Osteocyte (in vitro differentiated cells): ENCODE data around the gene MYBPC1. TPM values are rescaled to one million over a fixed set of nuclear protein-coding genes. Genes with fewer than 3 reads are reported as not detected.
"Not testable (repeated sequence)": the region's sequence is repeated elsewhere in the genome, so short reads cannot be mapped to it uniquely, and the experiment has no call there.

ENCODE experiments used
- DNase-seq: peaks from one replicate; pipeline ENCODE4 v3.0.0; 2021; ENCODE audit warnings: mixed read lengths; ENCODE audit not compliant: unreplicated experiment; ENCODE audit errors: extremely low spot score
- H3K27ac Mint-ChIP-seq: one replicate; pipeline ENCODE4 v1.8.0; 2021; ENCODE audit warnings: mild to moderate bottlenecking, mixed read lengths; ENCODE audit not compliant: unreplicated experiment
- H3K27me3 Mint-ChIP-seq: one replicate; pipeline ENCODE4 v1.8.0; 2021; ENCODE audit warnings: mixed read lengths; ENCODE audit not compliant: unreplicated experiment
- H3K36me3 Mint-ChIP-seq: one replicate; pipeline ENCODE4 v1.8.0; 2021; ENCODE audit warnings: mixed read lengths; ENCODE audit not compliant: unreplicated experiment
- H3K4me1 Mint-ChIP-seq: one replicate; pipeline ENCODE4 v1.8.0; 2021; ENCODE audit warnings: mixed read lengths; ENCODE audit not compliant: unreplicated experiment
- H3K4me3 Mint-ChIP-seq: one replicate; pipeline ENCODE4 v1.8.0; 2021; ENCODE audit warnings: mild to moderate bottlenecking, moderate library complexity, mixed read lengths; ENCODE audit not compliant: unreplicated experiment
- H3K9me3 Mint-ChIP-seq: one replicate; pipeline ENCODE4 v1.8.0; 2021; ENCODE audit warnings: mixed read lengths; ENCODE audit not compliant: unreplicated experiment
- total RNA-seq: library from RNA; stranded (reverse); gene quantifications from 2 replicates; pipeline ENCODE4 v1.2.1, GENCODE V29; 2021
- TF ChIP-seq, protein P1 (sequence below): fragments of 200-600 bp; sonication (generic); IDR thresholded peaks from 2 replicates; pipeline ENCODE4 v1.5.0; 2021; ENCODE audit warnings: antibody characterized with exemption, mild to moderate bottlenecking, moderate library complexity

MYBPC1 gene
- total RNA-seq, 1 donor from 2014 or later = not detected

DNA sequence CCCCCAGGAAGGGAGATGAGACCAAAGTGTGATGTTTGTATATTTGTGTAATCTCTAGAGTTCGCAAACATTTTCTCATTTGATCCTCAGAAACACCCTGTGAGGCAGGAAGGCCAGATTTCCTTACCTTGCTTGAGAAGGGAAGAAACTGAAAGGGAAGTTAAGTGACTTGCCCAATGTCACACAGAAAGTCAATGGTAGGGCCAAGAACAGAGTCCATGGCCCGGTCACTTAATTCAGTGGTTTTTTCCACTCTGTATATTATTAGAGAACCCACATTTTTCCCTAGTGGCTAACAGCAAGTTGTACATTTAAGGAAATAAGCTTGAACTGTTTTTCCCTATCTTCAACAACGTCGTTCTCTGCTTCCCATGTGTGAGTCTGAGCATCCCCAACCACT, 77.1 kb downstream of the MYBPC1 start:
- Mint-ChIP-seq H3K4me3 (no peak overlapping the region), H3K9me3 (no peaks in the 10 kb centered on the region), H3K27me3 (peaks cover 7% of the 10 kb centered on the region), H3K36me3 (no peaks in the 10 kb centered on the region), H3K27ac (no peak overlapping the region), H3K4me1 (no peaks in the 10 kb centered on the region)
- no peak for DNase-seq
- TF ChIP-seq, protein P1, sequence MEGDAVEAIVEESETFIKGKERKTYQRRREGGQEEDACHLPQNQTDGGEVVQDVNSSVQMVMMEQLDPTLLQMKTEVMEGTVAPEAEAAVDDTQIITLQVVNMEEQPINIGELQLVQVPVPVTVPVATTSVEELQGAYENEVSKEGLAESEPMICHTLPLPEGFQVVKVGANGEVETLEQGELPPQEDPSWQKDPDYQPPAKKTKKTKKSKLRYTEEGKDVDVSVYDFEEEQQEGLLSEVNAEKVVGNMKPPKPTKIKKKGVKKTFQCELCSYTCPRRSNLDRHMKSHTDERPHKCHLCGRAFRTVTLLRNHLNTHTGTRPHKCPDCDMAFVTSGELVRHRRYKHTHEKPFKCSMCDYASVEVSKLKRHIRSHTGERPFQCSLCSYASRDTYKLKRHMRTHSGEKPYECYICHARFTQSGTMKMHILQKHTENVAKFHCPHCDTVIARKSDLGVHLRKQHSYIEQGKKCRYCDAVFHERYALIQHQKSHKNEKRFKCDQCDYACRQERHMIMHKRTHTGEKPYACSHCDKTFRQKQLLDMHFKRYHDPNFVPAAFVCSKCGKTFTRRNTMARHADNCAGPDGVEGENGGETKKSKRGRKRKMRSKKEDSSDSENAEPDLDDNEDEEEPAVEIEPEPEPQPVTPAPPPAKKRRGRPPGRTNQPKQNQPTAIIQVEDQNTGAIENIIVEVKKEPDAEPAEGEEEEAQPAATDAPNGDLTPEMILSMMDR = no peak

DNA sequence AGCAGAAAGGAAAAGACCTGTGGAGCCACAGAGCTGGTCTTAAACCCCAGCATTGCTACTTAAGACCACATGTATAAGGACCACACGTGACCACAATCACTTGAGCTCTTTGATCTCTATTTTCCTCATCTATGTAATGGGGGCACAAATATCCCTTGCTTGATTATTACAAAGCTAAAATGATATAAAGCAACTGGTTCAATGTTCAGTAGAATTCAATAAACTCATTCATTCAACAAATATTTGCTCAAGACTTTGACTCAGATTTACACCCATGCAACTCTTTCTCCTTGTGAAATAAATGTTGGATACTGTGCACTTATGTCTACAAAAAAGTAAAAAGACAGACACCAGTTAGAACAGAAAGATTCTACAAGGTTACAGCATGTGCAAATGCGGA, 80.8 kb downstream of the MYBPC1 start:
- no peaks in the 10 kb centered on the region for H3K9me3 Mint-ChIP-seq
- H3K4me3 Mint-ChIP-seq = no peak overlapping the region
- H3K36me3 Mint-ChIP-seq = no peaks in the 10 kb centered on the region
- no peak overlapping the region for H3K27ac Mint-ChIP-seq
- DNase-seq = no peak
- TF ChIP-seq, protein P1 = no peak
- peaks cover 20% of the 10 kb centered on the region for H3K27me3 Mint-ChIP-seq
- no peaks in the 10 kb centered on the region for H3K4me1 Mint-ChIP-seq

DNA sequence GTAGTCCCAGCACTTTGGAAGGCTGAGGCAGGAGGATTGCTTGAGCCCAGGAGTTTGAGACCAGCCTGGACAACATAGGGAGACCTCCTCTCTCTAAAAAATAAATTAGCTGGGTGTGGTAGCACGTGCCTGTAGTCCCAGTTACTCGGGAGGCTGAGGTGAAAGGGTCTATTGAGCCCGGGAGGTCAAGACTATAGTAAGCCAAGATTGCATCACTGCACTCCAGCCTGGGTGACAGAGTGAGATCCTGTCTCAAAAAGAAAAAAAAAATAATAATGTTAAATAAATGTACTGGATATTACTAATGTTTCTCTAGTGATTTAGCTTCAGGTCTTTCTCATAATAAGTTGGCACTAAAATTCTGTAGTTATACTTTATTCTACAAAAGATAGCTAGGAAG, 81.7 kb downstream of the MYBPC1 start:
- not testable (repeated sequence) for H3K36me3 Mint-ChIP-seq, H3K9me3 Mint-ChIP-seq, H3K4me1 Mint-ChIP-seq, DNase-seq, H3K27ac Mint-ChIP-seq, H3K4me3 Mint-ChIP-seq
- peaks cover 20% of the 10 kb centered on the region for H3K27me3 Mint-ChIP-seq

DNA sequence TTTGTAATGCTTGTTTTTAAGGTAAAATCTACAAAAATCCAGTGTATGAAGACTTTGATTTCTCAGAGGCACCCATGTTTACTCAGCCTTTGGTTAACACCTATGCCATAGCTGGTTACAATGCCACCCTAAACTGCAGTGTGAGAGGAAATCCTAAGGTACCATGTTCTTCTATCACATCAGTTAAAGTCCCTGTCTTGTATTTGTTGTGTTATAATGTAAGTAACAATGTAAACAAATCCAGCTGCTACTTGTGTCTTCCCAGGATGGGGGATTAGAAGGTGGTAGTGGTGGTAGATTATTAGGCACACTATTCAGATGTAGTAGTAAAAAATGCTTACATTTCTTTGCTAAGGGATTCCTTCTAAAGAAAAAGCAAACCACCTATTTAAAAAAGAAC, 83.3 kb downstream of the MYBPC1 start:
- Mint-ChIP-seq H3K4me1 (no peaks in the 10 kb centered on the region), H3K27ac (no peak overlapping the region), H3K36me3 (no peaks in the 10 kb centered on the region), H3K9me3 (no peaks in the 10 kb centered on the region), H3K4me3 (no peak overlapping the region), H3K27me3 (peaks cover 20% of the 10 kb centered on the region)
- DNase-seq = no peak
- TF ChIP-seq, protein P1 = no peak

DNA sequence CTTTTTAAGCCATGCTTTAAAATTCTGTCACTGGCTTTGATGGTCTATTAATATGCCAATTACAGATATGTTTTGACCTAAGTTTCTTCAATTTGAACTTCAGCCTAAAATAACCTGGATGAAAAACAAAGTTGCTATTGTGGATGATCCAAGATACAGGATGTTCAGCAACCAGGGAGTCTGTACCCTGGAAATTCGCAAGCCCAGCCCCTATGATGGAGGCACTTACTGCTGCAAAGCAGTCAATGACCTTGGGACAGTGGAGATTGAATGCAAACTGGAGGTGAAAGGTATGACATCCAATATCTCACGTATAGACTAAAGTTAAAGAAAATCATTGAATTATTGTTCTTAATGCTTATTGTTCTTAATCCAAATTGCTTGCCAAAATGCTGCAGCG, 85.5 kb downstream of the MYBPC1 start:
- TF ChIP-seq, protein P1 = no peak
- no peaks in the 10 kb centered on the region for H3K4me1 Mint-ChIP-seq
- H3K4me3 Mint-ChIP-seq = no peak overlapping the region
- H3K9me3 Mint-ChIP-seq = no peaks in the 10 kb centered on the region
- H3K27ac Mint-ChIP-seq = no peak overlapping the region
- DNase-seq = no peak
- peaks cover 27% of the 10 kb centered on the region for H3K27me3 Mint-ChIP-seq
- no peaks in the 10 kb centered on the region for H3K36me3 Mint-ChIP-seq

DNA sequence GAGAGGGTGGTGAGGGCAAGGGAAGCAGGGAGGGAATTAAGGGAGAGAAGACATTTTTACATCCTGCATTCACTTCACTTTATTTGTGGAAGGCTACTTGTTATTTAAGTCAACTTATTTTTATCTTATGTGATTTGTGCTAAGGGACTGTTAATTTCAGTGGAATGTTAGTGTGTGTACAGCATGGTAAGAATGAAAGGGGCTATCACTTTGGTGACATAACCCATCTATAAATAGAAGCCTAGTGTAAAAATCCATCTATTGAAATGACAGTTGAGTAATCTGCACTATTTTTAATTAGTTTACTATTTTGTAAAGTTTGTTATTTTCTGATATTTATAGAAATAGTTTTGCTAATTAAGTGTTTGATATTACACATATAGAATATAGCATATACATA, 85.9 kb downstream of the MYBPC1 start:
- peaks cover 29% of the 10 kb centered on the region for H3K27me3 Mint-ChIP-seq
- DNase-seq = no peak
- H3K9me3 Mint-ChIP-seq = no peaks in the 10 kb centered on the region
- no peaks in the 10 kb centered on the region for H3K4me1 Mint-ChIP-seq
- no peak overlapping the region for H3K4me3 Mint-ChIP-seq
- TF ChIP-seq, protein P1 = no peak
- no peak overlapping the region for H3K27ac Mint-ChIP-seq
- H3K36me3 Mint-ChIP-seq = no peaks in the 10 kb centered on the region

DNA sequence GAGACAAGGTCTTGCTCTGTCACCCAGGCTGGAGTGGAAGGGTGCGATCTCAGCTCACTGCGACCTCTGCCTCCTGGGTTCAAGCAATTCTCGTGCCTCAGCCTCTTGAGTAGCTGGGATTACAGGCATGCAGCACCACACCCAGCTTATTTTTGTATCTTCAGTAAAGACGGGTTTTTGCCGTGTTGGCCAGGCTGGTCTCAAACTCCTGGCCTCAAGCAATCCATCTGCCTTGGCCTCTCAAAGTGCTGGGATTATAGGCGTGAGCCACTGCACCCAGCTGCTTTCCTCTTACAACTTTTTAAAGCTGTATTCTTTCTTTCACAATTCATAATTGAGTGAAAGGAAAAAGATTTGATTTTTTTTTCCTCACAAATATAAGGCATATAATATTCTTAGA, 86.9 kb downstream of the MYBPC1 start:
- H3K4me1 Mint-ChIP-seq, DNase-seq, H3K9me3 Mint-ChIP-seq, H3K36me3 Mint-ChIP-seq, H3K27ac Mint-ChIP-seq, H3K4me3 Mint-ChIP-seq: not testable (repeated sequence)
- peaks cover 34% of the 10 kb centered on the region for H3K27me3 Mint-ChIP-seq
